ENCODE data around the gene TOX4. TPM values are rescaled to one million over a fixed set of nuclear protein-coding genes. Genes with fewer than 3 reads are reported as not detected.

Gene TOX4
- total RNA-seq, 4 donors from 2014 or later = 28.0 to 45.2 (median 39.9) TPM

DNA sequence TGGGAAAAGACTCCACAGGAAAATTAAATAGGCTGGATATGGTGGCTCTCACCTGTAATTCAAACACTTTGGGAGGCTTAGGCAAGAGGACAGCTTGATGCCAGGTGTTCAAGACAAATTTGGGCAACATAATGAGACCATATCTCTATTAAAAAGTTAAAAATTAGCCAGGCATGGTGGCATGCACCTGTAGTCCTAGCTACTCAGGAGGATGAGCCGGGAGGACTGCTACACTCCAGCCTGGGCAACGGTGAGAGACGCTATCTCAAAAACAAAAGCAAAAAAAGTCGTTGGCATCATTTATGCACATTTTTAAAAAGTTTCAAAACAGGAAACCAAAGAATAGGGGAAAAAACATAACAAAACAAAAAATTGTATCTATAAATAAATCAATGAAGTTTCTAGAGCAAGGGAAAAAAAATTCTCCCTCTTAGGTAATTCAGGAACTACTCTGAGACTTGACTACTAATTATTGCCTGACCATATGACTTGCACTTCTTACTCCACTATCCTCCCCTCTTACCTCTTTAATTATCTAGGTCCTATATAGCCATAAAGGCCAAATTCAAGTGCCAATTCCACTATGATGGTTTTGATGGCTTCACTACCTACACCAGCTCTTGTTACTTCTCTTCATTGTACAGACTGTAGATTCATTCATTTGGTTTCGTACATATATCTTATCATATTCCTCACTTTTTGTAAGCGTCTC is 32.6 kb downstream of the TOX4 start:
- Histone ChIP-seq H3K27ac (no peak overlapping the region), H3K9me3 (no peaks in the 10 kb centered on the region), H3K27me3 (no peaks in the 10 kb centered on the region), H3K36me3 (peaks cover 0 to 27% (median 5%) of the 10 kb centered on the region in 3 donors), H3K4me3 (peak overlapping the region in 1 of 4 donors; percentile 73), H3K4me1 (peaks cover 0 to 35% (median 12%) of the 10 kb centered on the region in 4 donors)
- WGBS, 2 donors = 80% methylated on average over 6 of the region's 6 CpGs
- no peak for DNase-seq (ENCODE audit: low spot score in 2 of 2)
- TF ChIP-seq EP300 (IDR thresholded peaks at IDR 0.05) = no peak
- no peak for TF ChIP-seq CTCF (IDR thresholded peaks at IDR 0.05)
- no peak for TF ChIP-seq POLR2A (IDR thresholded peaks at IDR 0.05)

- no peak for TF ChIP-seq CTCF (IDR thresholded peaks at IDR 0.05)
- peak; percentile 88 to 90 for TF ChIP-seq EP300 (IDR thresholded peaks at IDR 0.05)
- peak in 1 of 2 donors; percentile 45 for TF ChIP-seq POLR2A (IDR thresholded peaks at IDR 0.05)
- peaks cover 0 to 27% (median 5%) of the 10 kb centered on the region in 3 donors for H3K36me3 ChIP-seq
- H3K4me1 ChIP-seq = peaks cover 0 to 25% (median 12%) of the 10 kb centered on the region in 4 donors
- H3K27me3 ChIP-seq = no peaks in the 10 kb centered on the region
- no peaks in the 10 kb centered on the region for H3K9me3 ChIP-seq
- 0% methylated on average over 51 to 52 of the region's 53 CpGs for WGBS, 2 donors
- peak within 1 kb of the TSS in 3 of 4 donors; percentile 79 to 90 (median 89) for H3K27ac ChIP-seq
- peak within 1 kb of the TSS; percentile 72 to 85 (median 74) for H3K4me3 ChIP-seq
- peak; percentile 92 to 97 for DNase-seq (ENCODE audit: low spot score in 2 of 2)
Observed at GRCh38 chr14:21510735-21511657, 34.0 kb downstream of the TOX4 start, which contains the start of gene METTL3. TSS of gene METTL3 (minus strand) at chr14:21511340. CDS start at chr14:21511223, 117 bp downstream.

- WGBS, 2 donors = 95 to 96% methylated on average over 1 of the region's 1 CpG
- no peak overlapping the region for H3K27ac ChIP-seq
- no peaks in the 10 kb centered on the region for H3K27me3 ChIP-seq
- H3K4me1 ChIP-seq = peaks cover 0 to 18% (median 8%) of the 10 kb centered on the region in 4 donors
- no peaks in the 10 kb centered on the region for H3K9me3 ChIP-seq
- no peak for DNase-seq (ENCODE audit: low spot score in 2 of 2)
- no peaks in the 10 kb centered on the region for H3K36me3 ChIP-seq
- no peak overlapping the region for H3K4me3 ChIP-seq
- TF ChIP-seq CTCF (IDR thresholded peaks at IDR 0.05) = no peak
- no peak for TF ChIP-seq EP300 (IDR thresholded peaks at IDR 0.05)
- TF ChIP-seq POLR2A (IDR thresholded peaks at IDR 0.05) = no peak
Observed at GRCh38 chr14:21514341-21514740, 37.3 kb downstream of the TOX4 start.

- TF ChIP-seq EP300 (IDR thresholded peaks at IDR 0.05) = no peak
- TF ChIP-seq CTCF (IDR thresholded peaks at IDR 0.05) = no peak
- no peak for TF ChIP-seq POLR2A (IDR thresholded peaks at IDR 0.05)
- Histone ChIP-seq H3K4me3 (no peak overlapping the region), H3K36me3 (peaks cover 0 to 20% (median 0%) of the 10 kb centered on the region in 3 donors), H3K27ac (no peak overlapping the region), H3K27me3 (no peaks in the 10 kb centered on the region), H3K4me1 (no peaks in the 10 kb centered on the region), H3K9me3 (no peaks in the 10 kb centered on the region)
- DNase-seq (ENCODE audit: low spot score in 2 of 2) = no peak
- 62 to 72% methylated on average over 2 of the region's 2 CpGs for whole genome bisulfite sequencing, 2 donors
Observed at GRCh38 chr14:21518725-21519124, 41.7 kb downstream of the TOX4 start.

All from tibial nerve (tissue), 4 donors.